ENCODE measurements around the gene SGMS2. TPM values are rescaled to one million over a fixed set of nuclear protein-coding genes. Genes with fewer than 3 reads are reported as not detected.

Gene SGMS2
- total RNA-seq, 2 donors from 2014 or later: 50.3 to 55.9 TPM

DNA sequence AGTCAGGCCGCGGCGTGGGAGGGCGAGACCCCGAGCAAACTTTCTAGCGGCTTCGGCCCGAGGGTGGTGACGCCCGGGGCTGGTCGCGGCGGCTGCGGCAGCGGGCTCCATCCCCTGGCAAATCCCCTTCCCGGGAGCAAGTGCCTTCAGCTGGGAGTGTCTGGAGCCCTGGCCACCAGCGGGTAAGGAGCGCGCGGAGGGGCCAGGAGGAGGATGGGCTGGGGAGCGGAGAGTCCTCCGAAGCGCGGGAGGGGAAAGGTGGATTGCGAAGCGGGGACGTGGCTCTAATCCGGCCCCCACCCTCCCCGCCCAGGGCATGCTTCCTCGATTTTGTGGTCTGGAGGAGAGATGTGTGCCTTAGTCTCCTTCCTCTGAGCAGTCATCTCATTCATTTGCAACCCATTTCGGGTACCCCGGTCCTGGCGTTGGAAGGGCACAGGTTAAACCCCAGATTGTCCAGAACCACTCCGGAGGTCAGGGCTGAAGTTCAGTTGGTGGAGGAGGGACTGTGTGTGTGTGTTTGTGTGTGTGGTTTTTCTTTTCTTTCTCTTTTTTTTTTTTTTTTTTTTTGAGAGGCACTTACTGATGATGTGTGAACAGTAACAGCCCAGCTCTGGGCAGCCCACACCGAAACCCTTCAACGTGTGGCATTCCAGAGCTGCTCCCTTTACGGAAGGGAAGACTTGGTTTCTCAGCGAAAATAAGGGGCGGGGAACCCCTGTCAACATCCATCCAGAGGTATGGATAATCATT, 516 bp downstream of the SGMS2 start:
- DNase-seq (peak; percentile 61 to 64), ATAC-seq (peak; percentile 44)
- intact Hi-C loops (cut with DNase I, micrococcal nuclease): no loop called here

DNA sequence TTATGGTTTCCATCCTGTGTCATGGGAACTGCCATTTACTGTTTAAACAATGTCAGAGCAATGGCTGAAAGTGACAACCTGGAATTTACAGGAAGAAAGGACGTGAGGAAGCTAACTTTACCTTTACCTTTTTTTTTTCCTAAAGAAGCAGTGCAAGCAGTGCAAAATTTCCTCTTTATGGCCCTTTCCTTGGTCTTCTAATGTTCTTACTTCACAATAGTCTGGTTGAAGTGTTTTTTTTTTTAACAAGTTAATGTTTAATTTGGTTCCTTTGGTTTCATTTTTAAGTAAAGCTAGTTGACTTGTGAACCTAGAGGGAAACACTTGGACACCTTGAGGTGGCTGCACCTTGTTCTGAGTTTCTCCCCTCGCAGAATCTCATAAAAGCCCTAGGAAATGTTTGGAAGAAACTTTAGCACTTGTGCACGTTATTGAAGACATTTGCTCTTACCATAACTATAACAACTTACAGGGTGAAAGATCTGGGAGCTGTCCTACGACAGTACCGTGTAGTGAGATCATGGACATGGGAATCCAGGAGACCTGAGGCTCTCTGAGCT, 1.8 kb downstream of the SGMS2 start:
- intact Hi-C loops (cut with DNase I, micrococcal nuclease): no loop called here
- ATAC-seq (peak; percentile 47), DNase-seq (peak in 1 of 2 donors; percentile 19)

DNA sequence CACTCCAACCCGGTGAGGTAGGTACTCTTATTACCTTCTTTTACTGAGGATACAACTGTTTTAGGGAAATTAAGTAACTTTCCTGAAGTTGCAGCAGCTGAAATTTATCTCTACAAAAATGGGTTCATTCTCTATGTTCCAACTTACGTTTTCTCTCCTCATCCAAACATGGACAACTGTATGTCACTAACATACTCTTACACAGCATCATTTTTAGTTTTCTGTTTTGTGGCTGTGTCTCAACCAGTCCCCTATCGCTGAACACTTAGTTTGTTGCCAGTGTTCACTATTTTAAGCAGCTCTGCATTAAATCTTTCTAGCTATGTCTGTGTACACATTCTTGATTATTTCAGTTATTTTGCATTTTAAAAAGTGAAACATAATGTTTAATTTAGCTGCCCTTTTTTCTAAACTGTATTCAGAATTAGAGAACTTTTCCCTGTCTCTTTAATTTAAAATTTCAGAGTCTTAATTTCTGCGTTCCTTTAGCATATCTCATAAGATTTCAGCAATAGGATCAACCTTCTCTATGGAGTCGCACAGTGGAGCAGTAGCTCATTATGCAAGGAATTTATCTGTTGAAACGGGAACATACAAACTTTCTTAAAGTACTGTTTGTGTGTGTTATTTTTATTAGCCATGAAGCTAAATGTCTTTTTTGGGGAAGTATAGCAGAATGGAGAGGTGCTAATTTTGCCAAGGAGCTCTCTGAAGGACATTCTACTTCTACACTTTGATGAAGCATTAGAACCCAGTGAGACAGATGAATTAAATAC, 3.8 kb downstream of the SGMS2 start:
- intact Hi-C loops (cut with DNase I, micrococcal nuclease): no loop called here
- DNase-seq (no peak), ATAC-seq (no peak)

DNA sequence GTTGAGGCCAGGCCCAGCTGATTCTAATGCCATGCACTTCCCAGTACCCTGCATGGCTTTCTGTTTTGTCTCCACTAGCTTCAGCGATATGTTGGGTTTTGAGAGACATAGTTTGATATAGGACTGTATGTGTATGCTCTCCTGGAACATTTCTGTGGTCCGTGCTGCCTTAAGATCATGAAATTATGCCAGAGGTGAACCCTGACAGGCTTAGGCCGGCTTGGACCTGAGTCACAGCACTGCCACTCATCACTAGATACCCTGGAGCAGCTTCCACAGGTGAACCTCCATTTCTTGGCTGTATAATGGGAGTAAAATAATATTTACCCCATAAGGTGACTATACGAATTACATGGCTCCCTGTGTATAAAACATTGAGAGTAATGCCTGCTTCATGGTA, 6.4 kb downstream of the SGMS2 start:
- intact Hi-C loops (cut with DNase I, micrococcal nuclease): no loop called here
- DNase-seq (no peak), ATAC-seq (no peak)

DNA sequence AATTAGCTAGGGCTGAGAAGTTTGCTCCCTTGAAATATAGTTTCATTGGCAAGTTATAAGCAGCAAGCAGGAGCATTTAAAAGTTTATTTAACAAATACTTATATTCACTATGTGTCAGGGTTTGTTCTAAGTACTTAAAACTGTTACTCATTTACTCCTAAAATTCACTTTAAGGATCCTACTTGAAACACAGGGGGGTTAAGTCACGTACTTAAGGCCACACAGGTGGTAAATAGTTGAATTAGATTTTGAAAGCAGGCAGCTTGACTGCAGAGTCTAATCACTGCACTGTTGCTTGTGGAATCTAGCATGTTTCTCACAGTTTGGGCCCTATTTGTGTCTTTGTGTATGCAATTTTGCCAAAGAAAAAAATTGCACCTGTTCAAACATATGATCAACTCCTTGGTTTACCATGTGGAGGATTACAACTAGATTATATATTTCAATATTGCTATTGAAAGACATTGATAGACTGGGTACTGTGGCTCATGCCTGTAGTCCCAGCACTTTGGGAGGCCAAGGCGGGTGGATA, 7.6 kb downstream of the SGMS2 start:
- ATAC-seq (no peak), DNase-seq (no peak)
- intact Hi-C loops (cut with DNase I, micrococcal nuclease): no loop called here

DNA sequence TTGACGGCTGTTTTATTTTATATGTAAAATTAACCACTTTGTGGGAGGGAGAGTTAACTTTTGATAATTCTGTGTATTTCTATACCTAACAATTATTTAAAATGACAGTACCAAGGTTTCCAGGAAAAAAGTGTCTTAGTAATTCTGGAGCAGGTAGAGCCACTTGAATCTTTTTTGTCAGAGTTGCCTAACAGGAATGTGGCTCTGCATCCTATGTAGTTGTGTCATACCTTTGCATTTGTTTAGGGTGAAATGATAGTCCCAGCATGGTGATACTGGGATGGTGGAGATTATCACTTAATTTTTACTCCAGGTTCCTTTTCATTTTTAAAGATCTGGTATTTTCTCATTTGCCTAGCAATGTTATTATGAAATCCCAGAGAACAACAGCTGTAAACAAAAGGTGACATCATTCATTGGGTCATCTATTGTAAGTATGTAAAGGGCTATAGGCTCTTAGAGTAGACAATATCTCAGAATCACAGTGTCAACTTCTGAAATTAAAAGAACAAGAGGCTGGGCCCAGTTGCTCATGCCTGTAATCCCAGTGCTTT, 9.6 kb downstream of the SGMS2 start:
- DNase-seq: no peak
- no peak for ATAC-seq
- intact Hi-C loops (cut with DNase I, micrococcal nuclease): no loop called here

DNA sequence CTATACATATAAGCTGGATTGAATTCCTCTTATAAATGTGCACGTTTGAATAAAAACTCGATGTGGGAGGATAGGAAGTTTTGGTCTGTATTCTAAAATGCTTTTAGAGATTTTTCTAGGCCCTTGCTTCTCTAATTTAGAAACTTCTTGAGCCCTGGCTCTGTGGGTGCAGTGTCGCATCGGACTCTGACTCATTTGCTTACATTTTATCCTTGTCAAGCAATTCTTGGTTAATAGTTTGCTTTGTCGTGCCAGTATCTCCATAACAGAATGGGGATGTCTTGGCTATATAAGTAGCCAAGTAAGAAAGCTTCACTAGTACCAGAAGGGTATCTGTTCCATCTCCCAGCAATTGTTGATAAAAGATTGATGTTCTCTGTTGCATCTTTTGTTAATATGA, 10.7 kb downstream of the SGMS2 start:
- no peak for DNase-seq
- intact Hi-C loops (cut with DNase I, micrococcal nuclease): no loop called here
- ATAC-seq: no peak

DNA sequence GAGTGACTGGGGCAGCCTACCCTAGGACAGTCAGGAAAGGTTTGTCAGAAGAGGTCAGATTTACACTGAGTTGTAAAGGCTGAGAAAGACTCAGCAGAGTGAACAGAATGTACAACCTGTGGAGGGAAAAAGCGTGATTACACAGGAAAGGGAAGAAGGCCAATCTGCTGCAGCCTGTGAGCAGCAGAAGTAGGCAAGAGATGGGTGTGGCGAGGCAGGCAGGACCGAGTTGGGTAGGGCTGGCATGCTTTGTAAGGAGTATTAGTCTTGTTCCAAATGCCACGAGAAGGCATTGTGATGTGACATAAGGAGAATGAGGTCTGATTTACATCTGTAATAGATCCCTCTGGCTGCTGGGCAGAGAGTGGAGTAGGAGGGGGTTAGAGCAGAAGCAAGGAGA, 12.6 kb downstream of the SGMS2 start:
- DNase-seq (peak; percentile 39 to 40), ATAC-seq (peak; percentile 96)
- intact Hi-C loops (cut with DNase I, micrococcal nuclease): no loop called here

DNA sequence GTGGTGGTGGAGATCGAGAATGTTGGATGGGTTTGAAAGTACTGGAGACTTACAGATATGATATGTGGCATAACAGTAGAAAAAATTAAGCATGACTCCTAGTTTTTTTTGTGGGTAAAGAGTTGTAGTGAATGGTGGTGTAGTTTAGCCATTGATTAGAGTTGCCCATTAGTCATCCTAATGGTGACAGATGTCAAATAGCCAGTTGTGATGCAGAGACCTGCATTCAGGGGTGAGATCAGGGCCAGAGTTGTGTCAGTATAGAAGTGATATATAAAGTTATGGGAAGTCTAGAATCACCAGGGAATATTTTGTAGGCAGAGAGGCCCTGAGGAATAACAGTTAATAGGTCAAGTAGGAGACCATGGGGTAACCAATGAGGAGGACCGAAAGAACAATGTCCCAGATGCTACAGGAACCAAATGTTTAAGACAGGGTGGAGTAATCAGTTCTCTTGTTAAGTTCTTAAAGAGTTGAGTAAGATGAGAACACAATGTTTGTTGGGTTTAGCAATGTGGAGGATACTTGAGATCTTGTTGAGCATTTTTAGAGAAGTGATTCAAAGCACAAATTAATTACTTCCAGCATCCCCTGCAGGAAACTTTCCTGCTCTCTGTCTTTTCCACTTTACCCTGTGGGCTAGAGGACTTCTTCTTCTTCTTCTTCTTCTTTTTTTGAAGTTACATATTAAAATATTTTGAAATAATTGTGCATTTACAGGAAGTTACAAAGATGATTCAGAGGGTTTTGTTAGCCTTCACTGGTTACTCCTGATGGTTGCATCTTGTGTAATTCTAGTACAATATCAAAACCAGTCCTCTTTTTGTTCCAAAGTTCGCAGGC, 13.3 kb downstream of the SGMS2 start:
- no peak for DNase-seq
- intact Hi-C loops (cut with DNase I, micrococcal nuclease): no loop called here
- no peak for ATAC-seq

DNA sequence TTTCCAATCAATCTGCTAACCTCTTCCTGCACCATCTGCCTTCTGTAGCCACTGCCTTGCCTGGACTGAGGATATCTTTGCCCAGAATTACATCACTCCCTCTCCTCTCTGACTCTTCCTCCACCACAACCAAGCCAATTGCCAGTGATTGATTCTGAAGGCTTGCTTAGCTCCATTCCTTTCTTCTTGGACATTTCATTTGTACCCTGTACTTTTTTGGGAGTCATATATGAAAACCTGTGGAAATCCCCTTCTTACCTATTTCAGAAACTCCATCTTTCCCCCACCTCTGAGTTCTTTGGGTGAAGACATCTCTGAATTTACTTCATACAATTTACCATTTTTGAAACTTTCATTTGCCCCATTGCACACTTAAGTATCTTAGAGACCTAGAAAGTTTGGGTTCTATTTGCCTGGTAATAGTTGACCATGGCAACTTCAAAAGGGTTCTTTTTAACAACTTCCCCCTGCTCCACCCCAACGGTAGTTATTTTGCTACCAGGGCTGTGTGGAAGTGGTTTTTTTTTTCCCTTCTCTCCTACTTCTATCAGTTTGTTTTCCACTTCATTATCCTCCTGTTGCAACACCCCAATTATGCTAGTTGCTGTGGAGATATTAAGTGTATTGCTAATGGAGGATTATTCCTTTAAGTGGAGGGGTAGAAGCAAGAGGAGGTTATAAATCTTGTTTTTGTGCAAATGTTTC, 14.3 kb downstream of the SGMS2 start:
- DNase-seq (no peak), ATAC-seq (no peak)
- intact Hi-C loops (cut with DNase I, micrococcal nuclease): no loop called here

DNA sequence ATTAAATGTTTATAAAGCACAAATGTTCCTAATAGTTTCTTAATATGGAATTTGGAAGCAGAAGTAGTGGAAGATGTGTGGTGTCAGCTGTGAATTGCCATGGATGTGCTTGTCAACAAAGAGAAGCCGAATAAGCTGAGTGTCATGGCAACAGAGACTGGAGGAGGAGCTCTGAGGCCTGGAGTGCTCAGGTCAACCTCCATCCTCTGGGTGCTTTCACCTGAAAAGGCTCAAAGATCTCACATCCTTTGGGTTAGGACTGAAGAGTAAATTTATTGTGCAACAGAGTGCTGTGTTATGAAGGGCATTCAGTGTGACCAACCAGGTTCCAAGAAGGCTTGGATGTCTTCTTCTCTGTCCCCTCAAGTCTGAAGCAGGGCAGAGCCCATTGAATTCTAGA, 18.7 kb downstream of the SGMS2 start:
- ATAC-seq: no peak
- no peak for DNase-seq
- intact Hi-C loops (cut with DNase I, micrococcal nuclease): no loop called here

DNA sequence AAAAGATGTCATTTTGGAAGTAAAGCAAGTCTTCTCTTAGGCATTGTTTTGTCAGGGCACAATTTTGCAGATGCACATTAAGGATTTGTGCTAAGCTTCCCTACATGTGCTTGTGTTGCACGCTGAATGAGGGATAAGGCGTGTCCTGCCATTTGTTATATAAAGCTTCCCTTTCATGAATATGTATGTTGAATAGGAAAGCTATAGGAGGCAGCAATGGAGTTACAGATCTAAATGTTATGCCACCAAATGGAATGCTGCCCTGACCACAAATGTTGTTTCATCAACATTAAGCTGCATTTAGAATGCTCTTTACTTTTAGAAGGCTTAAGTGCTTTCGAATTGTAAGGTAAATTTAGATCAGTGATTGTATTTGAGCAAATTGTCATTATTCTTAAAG, 20.9 kb downstream of the SGMS2 start:
- no peak for DNase-seq
- intact Hi-C loops (cut with DNase I, micrococcal nuclease): no loop called here
- ATAC-seq: no peak

DNA sequence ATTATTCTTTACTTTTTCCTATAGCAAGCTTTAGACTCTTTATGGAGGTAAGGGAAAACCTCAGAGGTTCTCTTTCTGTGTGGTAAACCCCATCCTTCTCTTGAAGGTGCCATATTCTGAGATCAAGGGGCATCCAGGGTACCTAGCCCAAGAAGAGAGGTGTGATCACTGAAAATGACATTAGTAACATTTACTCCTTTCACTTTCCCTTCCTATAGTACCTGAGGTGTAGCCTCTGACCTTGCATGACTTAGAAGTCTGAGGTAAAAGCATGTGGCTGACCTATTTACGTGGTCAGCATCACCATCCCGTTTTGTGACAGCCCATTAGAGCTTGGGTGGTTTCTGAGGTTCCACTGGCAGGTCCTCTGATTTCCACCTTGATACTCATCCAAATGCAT, 25.7 kb downstream of the SGMS2 start:
- intact Hi-C loops (cut with DNase I, micrococcal nuclease): no loop called here

DNA sequence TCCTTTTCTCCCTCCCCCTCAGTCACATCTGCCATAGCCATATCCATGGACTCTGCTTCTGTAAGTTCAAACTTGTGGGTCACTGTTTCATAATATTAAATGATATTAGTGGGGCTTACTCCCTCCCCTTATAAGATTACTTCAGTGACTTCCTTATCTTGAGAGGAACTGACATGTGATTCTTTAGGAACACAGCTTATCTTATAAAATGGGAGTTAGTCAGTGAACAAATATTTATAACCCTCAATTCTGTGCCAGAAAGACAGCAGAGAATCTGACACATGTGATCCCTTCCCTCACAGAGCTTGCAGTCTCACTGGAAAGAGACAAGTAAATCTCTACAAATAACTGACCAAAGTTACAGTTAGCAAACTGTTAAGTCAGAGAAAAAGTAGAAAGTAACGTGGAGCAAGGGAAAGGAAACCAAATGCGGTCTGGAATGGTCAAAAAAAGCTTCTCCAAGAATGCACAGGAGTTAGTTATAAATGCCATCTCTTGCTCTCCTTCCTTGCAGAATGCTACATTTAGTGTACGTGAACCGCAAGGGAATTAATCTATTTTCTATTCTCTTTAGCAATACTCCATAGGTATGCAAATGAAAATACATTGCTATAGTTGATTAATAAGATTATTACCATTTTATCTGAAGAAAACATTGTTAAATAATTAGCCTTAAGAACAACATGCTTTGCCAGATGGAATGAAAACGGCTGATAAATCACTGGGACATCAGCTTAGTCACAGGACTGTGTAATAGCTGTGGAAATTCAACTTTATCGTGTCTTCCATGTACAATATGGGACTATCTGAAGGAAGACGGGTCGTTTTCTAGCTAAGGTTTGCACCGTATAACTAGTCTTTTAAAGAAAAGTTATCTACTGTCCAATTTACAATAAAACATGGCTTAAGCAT, 29.0 kb downstream of the SGMS2 start:
- intact Hi-C loops (cut with DNase I, micrococcal nuclease): no loop called here
- DNase-seq: no peak
- peak; percentile 86 for ATAC-seq

More for the DNA sequence above, 25.7 kb downstream of the SGMS2 start:
- ATAC-seq (no peak), DNase-seq (no peak)

DNA sequence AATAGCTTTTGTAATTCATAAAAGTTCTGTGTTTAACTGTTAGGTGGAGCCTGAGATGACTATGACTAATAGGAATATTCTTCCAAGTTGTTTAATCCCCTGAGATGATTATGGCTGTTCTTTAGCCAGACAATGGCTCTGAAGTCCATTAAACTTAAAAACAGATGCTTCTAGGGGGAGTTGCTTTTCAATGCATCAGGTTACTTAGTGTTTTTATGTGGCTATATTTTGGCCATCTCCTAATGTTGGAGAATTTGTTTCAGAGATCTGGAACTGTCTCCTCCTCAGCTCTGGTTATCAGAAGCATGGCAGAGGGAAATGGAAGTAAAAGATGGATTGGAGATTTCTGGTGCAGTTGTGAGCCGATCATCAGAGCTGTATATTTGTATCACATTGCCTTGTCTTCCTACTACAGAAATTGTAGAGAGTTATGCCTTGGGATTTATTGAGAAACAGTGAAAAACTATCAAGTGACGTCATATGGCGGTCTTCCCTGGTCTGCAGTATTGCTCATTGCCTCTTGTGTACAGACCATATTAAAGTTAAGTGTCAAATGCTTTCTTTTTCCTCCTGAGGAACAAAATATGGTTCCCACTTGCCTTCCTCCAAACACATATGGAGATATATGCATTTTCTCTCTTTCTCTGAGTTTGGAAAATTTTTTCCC, 29.8 kb downstream of the SGMS2 start:
- ATAC-seq (peak; percentile 68), DNase-seq (no peak)
- intact Hi-C loops (cut with DNase I, micrococcal nuclease): no loop called here

DNA sequence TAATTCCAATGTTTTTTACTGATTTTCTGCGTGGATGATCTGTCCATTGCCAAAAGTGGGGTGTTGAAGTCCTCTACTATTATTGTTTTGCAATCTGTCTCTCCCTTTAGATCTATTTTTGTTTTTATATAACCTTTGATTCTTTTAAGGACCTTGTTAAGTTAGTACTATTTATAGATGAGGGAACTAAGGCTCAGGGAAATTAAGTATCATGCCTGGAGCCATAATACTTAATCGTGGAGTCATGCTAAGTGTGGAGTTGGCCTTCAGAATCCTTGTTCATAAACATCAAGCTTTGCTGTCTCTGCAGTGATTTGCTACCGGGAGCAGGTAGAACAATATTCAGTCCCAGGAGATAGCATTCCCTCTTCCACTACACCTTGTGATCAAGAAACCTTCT, 31.0 kb downstream of the SGMS2 start:
- no peak for ATAC-seq
- DNase-seq: no peak
- intact Hi-C loops (cut with DNase I, micrococcal nuclease): no loop called here

DNA sequence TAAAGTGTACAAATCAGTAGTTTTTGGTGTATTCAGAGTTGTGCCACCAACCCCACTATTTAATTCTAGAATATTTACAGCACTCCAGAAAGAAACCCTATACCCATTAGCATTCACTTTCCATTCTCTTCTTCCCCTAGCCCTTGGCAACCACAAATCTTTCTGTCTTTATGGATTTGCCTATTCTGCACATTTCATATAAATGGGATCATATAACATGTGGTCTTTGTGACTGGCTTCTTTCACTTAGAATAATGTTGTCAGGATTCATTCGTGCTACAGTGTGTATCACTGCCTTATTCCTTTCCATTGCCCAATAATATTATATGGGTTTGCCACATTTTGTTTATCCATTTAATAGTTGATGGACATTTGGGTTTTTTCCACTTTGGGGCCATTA, 32.2 kb downstream of the SGMS2 start:
- intact Hi-C loops (cut with DNase I, micrococcal nuclease): no loop called here
- no peak for DNase-seq
- ATAC-seq: no peak
